GM21360 (cell line): ENCODE data around the gene HTT-AS.

Experiments
- ATAC-seq: cut with Tn5 transposase; IDR thresholded peaks from one replicate; pipeline ENCODE4 v1.9.1; 2021; ENCODE audit warnings: mild to moderate bottlenecking, moderate library complexity; ENCODE audit not compliant: unreplicated experiment

HTT-AS gene

GRCh38 chr4:3031357-3032082, 42.8 kb downstream of the HTT-AS start:
- no peak for ATAC-seq

- no peak for ATAC-seq
These were observed 43.6 kb downstream of the HTT-AS start for GRCh38 chr4:3030566-3031356.

- ATAC-seq, result no peak
These were observed 44.9 kb downstream of the HTT-AS start for GRCh38 chr4:3029464-3029863.

GRCh38 chr4:3026540-3026939, 47.8 kb downstream of the HTT-AS start:
- no peak for ATAC-seq

GRCh38 chr4:3025881-3026280, 48.5 kb downstream of the HTT-AS start:
- no peak for ATAC-seq

GRCh38 chr4:3022651-3023050, 51.7 kb downstream of the HTT-AS start:
- ATAC-seq, result no peak

- no peak for ATAC-seq
These were observed 52.2 kb downstream of the HTT-AS start for GRCh38 chr4:3022112-3022511.

GRCh38 chr4:3021627-3022026, 52.7 kb downstream of the HTT-AS start:
- ATAC-seq, result no peak

GRCh38 chr4:3021127-3021526, 53.2 kb downstream of the HTT-AS start:
- ATAC-seq, result no peak

- ATAC-seq, result no peak
These were observed 55.0 kb downstream of the HTT-AS start for GRCh38 chr4:3019145-3019846.

- ATAC-seq, result no peak
These were observed 56.8 kb downstream of the HTT-AS start for GRCh38 chr4:3017504-3017903.

- no peak for ATAC-seq
These were observed 57.4 kb downstream of the HTT-AS start for GRCh38 chr4:3016961-3017360.

- no peak for ATAC-seq
These were observed 60.4 kb downstream of the HTT-AS start for GRCh38 chr4:3013839-3014350.
